AG10803 (cell line): ENCODE results near the gene UNC45B.

ENCODE experiments used
- DNase-seq: peaks from one replicate; pipeline ENCODE4 v3.0.0; 2010; ENCODE audit warnings: low read depth
- H3K4me3 ChIP-seq: 2 replicates; pipeline ENCODE4 v1.5.1; 2011; ENCODE audit warnings: mild to moderate bottlenecking, low read length, control low read depth
- TF ChIP-seq, protein P1 (sequence below): conservative IDR thresholded peaks from 2 replicates; pipeline ENCODE4 v1.5.1; 2011; ENCODE audit warnings: mild to moderate bottlenecking, low read length, control low read depth, inconsistent platforms

Gene UNC45B

GRCh38 chr17:35154196-35155165, 6.9 kb downstream of the UNC45B start:
- H3K4me3 ChIP-seq: no peak overlapping the region
- TF ChIP-seq, protein P1, sequence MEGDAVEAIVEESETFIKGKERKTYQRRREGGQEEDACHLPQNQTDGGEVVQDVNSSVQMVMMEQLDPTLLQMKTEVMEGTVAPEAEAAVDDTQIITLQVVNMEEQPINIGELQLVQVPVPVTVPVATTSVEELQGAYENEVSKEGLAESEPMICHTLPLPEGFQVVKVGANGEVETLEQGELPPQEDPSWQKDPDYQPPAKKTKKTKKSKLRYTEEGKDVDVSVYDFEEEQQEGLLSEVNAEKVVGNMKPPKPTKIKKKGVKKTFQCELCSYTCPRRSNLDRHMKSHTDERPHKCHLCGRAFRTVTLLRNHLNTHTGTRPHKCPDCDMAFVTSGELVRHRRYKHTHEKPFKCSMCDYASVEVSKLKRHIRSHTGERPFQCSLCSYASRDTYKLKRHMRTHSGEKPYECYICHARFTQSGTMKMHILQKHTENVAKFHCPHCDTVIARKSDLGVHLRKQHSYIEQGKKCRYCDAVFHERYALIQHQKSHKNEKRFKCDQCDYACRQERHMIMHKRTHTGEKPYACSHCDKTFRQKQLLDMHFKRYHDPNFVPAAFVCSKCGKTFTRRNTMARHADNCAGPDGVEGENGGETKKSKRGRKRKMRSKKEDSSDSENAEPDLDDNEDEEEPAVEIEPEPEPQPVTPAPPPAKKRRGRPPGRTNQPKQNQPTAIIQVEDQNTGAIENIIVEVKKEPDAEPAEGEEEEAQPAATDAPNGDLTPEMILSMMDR: no peak
- no peak for DNase-seq

GRCh38 chr17:35155246-35155645, 7.6 kb downstream of the UNC45B start:
- DNase-seq: no peak
- TF ChIP-seq, protein P1: no peak
- H3K4me3 ChIP-seq: no peak overlapping the region

DNA sequence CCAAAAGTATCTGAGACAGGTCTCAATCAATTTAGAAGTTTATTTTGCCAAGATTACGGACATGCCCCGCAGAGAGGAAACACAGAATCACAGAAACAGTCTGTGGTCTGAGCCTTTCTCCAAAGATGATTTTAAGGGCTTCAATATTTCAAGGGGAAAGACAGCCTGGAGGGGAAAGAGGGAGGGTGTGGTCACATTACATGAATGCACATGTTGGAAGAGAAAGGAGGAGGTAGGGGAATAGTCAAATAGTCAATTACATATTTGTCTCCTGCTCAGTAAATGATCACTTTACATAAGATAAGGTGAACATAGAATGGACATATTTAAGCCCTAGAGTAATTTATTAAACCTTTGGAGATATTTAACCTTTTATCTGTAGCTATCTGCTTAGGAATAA, 12.3 kb downstream of the UNC45B start:
- no peak overlapping the region for H3K4me3 ChIP-seq
- TF ChIP-seq, protein P1: no peak
- no peak for DNase-seq

DNA sequence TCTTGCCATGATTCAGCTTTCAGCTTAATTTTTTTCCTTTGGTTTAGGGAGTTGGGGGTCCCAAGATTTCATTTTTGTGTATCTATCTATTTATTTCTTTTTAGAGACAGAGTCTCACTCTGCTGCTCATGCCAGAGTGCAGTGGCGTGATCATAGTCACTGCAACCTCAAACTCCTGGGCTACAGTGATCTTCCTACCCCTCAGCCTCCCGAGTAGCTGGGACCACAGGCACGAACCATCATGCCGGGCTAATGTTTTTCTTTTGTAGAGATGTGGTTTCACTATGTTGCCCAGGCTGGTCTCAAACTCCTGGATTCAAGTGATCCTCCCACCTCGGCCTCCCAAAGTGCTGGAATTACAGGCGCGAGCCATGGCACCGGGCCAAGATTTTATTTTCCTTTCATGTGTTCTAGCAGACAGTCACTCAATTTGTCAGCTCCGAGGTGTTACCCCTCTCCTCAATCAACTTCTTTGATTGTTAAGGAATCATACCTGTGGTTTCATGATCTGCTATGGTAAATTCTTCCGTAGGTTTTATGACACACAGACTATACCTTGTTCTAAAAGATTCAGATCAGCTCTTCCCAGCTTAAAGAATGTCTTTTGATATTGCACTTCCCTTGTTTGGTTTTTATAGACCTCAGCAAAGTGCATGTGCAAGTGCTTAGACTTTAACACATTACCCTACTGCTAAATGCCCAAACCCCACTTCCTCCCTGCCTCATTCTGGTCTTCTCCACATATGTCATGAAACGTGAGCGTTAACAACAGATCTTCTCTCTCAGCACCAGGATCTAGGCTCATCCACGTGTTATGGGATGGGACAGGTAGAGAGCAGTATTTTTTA, 13.0 kb downstream of the UNC45B start:
- TF ChIP-seq, protein P1: no peak
- H3K4me3 ChIP-seq: no peak overlapping the region
- DNase-seq: no peak

DNA sequence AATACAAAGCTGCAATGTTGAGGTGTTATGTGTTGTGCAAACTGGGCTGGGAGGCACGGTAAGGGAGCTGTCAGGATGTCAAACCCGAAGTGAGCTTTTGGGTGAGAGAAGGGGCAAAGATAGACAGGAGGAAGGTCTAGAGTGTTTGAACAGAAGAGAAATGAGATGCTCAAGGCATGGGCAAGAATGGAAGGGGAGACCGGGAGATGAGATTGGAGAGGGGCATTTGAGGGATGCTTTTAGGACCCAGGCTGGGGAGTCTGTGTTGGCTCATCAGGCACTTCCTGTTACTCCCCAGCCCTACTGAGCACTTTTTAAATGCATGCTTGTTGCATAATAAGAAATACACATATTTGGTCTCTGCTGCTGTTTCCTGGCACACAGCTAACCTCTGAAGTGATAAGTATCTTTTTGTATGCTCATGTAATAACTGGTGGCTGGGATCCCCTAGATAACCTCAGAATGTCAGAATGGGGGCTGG, 13.7 kb downstream of the UNC45B start:
- TF ChIP-seq, protein P1: no peak
- no peak for DNase-seq
- no peak overlapping the region for H3K4me3 ChIP-seq

- TF ChIP-seq, protein P1: no peak
- DNase-seq: no peak
- no peak overlapping the region for H3K4me3 ChIP-seq
Observed at GRCh38 chr17:35162755-35163154, 15.1 kb downstream of the UNC45B start.
